ENCODE measurements around the gene KDM2B. TPM values are rescaled to one million over a fixed set of nuclear protein-coding genes. Genes with fewer than 3 reads are reported as not detected.

Gene KDM2B
- polyA plus RNA-seq, 2 of the 4 experiments (the other 2 are of a cell fraction), result 10.4 to 18.4 TPM

DNA sequence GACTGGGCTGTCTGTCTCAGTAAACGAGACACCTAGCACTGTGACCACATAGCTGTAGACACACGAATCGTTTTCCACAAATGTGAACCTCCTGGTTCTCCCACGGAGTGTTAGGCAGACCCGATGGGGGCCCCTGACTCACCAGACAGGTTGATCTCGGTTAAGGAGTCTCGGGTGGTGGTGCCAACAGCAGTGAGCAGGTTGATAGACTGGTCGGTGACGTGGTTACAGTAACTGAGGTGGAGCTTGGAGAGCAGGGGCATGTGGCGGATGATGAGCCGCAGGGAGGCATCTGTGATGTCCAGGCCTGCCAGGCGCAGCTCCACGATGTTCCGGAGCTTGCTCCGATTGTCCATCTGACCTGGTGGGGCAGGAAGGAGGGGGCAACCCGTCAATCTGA, 141.1 kb downstream of the KDM2B start (continued):
- no peak for TF ChIP-seq ZNF302 (CRISPR knock-in tag; IDR thresholded peaks at IDR 0.05)
- no peak for TF ChIP-seq CBX2 (IDR thresholded peaks at IDR 0.05; ENCODE audit: borderline replicate concordance, low read depth)

GRCh38 chr12:121438905-121439304, 141.9 kb downstream of the KDM2B start:
- ChIA-PET POLR2A (interaction anchor here (0.9 kb wide), 1 partner anchor 39 kb away, joined by 3 read pairs; the partner anchor contains the start of gene RNF34), CTCF (interaction anchor here (0.7 to 8.8 kb wide), 7 partner anchors 16 to 433 kb away, joined by 3 to 117 read pairs (median 4); no protein-coding TSS in a partner anchor)
- H3K27ac ChIP-seq, result no peak overlapping the region
- DNase-seq (ENCODE audit: low read depth in 1 of 2, low spot score in 1 of 2) (no peak), ATAC-seq (no peak), FAIRE-seq (no peak)
- H3K4me2 ChIP-seq, result no peak overlapping the region
- H3K9me3 ChIP-seq, result peaks cover 7% of the 10 kb centered on the region; the same call in 1 of the 3 replicates
- no peak overlapping the region for H3K4me3 ChIP-seq
- 93% methylated on average over 12 of the region's 12 CpGs for WGBS (ENCODE audit: missing lambda C conversion rate)
- peaks cover 4% of the 10 kb centered on the region; the same call in 1 of the 3 replicates for H3K4me1 ChIP-seq
- TF ChIP-seq ZFP36 (IDR thresholded peaks at IDR 0.05; ENCODE audit: borderline replicate concordance, partially characterized antibody) (no peak), PBX3 (IDR thresholded peaks at IDR 0.05) (no peak)

DNA sequence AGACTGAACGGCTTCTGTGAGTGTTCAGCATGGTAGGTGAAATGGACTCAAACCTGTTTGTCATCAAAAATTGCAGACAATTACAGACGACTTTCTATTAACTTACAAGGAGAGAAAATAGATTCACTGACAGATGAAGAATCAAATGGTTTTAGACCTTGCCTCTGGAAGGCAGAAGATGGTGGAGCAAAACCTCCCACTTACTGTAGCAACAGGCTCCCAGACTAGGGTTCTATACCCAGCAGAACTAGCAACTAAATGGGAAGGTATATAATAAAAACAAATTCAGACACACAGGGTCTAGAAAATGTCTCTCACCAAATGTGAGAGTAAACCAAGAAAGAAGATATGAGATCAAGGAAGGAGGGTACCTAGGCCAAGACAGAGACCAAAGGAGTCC, 144.1 kb downstream of the KDM2B start:
- WGBS (ENCODE audit: missing lambda C conversion rate), result 91% methylated on average over 2 of the region's 2 CpGs
- TF ChIP-seq RCOR1 (IDR thresholded peaks at IDR 0.05; ENCODE audit: low read depth, low read length) (no peak), MAFK (IDR thresholded peaks at IDR 0.05; ENCODE audit: partially characterized antibody) (no peak), SREBF2 (IDR thresholded peaks at IDR 0.05) (no peak), E2F6 (IDR thresholded peaks at IDR 0.05; ENCODE audit: borderline replicate concordance, low read depth) (no peak), ESRRA (IDR thresholded peaks at IDR 0.05; ENCODE audit: borderline replicate concordance, low read length) (no peak), HOXA7 (CRISPR knock-in tag; IDR thresholded peaks at IDR 0.05) (no peak), TFCP2L1 (CRISPR knock-in tag; IDR thresholded peaks at IDR 0.05) (no peak), FOSL2 (IDR thresholded peaks at IDR 0.05) (no peak), FOSL2 (CRISPR knock-in tag; IDR thresholded peaks at IDR 0.05) (no peak)
- DNase-seq (ENCODE audit: low read depth in 1 of 2, low spot score in 1 of 2) (no peak), ATAC-seq (no peak), FAIRE-seq (no peak)
- Histone ChIP-seq H3K27ac (no peak overlapping the region), H3K4me3 (no peak overlapping the region), H3K9me3 (peaks cover 7% of the 10 kb centered on the region; the same call in 1 of the 3 replicates), H3K4me2 (no peak overlapping the region), H3K4me1 (no peaks in the 10 kb centered on the region)
- ChIA-PET POLR2A (no interaction called here), CTCF (interaction anchor here (1.0 kb wide), 1 partner anchor 10 kb away, joined by 3 read pairs; no protein-coding TSS in a partner anchor)

DNA sequence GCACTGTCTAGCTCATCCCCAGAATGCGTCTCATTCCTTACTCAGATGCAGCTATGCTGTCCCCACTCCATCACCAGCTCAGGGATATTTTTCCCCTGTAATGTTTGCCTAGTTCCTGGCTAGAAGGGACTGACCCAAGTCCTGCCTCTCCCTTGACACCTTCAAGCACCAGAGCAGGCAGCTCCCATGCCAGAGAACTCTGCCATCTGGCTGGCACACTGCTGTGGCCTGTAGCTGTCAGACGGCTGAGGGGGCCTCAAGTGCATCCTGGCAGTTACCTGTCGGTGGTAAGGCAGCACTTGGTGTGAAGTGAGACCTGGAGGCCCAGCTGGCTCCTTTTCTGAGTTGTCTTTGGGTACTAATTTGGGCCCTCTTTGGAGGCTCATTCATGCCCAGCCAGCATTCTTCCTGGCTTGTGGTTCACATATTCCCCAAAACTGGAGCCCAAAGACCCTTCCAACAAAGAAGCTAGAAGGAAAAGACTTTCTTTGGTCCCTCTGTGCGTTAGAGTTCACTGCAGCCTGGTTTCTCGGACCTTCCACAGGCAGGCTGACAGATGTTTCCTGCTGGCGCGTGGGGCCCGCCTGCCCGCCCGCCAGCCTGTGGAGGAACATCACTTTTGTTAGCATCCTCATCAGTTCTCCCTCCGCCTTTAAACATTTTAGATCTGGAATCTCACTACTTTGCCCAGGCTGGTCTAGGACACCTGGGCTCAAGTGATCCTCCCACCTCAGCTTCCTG, 147.9 kb downstream of the KDM2B start:
- ChIA-PET CTCF (interaction anchor here (0.6 to 7.4 kb wide), 6 partner anchors 10 to 98 kb away, joined by 3 to 70 read pairs (median 4); no protein-coding TSS in a partner anchor), POLR2A (no interaction called here)
- TF ChIP-seq MAZ (IDR thresholded peaks at IDR 0.05; ENCODE audit: borderline replicate concordance, low read depth, low read length) (no peak), EHMT2 (IDR thresholded peaks at IDR 0.05; ENCODE audit: low read depth) (no peak), HOXB13 (CRISPR knock-in tag; IDR thresholded peaks at IDR 0.05; ENCODE audit: low read depth) (no peak), REST (IDR thresholded peaks at IDR 0.05) (no peak), CEBPB (IDR thresholded peaks at IDR 0.05) (no peak), NFE2L2 (conservative IDR thresholded peaks at IDR 0.05; ENCODE audit: low read length) (no peak), RAD21 (conservative IDR thresholded peaks at IDR 0.05 in 1 of 2, IDR thresholded peaks at IDR 0.05 in 1 of 2) (no peak)
- FAIRE-seq (no peak), DNase-seq (ENCODE audit: low read depth in 1 of 2, low spot score in 1 of 2) (no peak), ATAC-seq (peak in 1 of 2 experiments; percentile 28; a peak in 3 of 6 replicates)
- no peaks in the 10 kb centered on the region for H3K4me1 ChIP-seq
- H3K4me3 ChIP-seq, result no peak overlapping the region
- WGBS (ENCODE audit: missing lambda C conversion rate), result 93% methylated on average over 10 of the region's 11 CpGs
- peaks cover 7% of the 10 kb centered on the region; the same call in 1 of the 3 replicates for H3K9me3 ChIP-seq
- no peak overlapping the region for H3K27ac ChIP-seq
- no peak overlapping the region for H3K4me2 ChIP-seq
